MM.1S (cell line): ENCODE data around the gene BAZ1B.

Experiments used
- EZH2phosphoT487 ChIP-seq: fragments of 300-600 bp; sonication (generic); IDR thresholded peaks from 2 replicates; pipeline ENCODE4 v1.6.1; 2018; ENCODE audit warnings: antibody characterized with exemption, low read length
- TF ChIP-seq, protein P1 (sequence below): fragments of 300-600 bp; sonication (generic); IDR thresholded peaks from 2 replicates; pipeline ENCODE4 v1.5.1; 2016; ENCODE audit warnings: antibody characterized with exemption, low read length, mixed read lengths

GRCh38 chr7:73522105-73522872 lies at the start of gene BAZ1B:
- TF ChIP-seq, protein P1, sequence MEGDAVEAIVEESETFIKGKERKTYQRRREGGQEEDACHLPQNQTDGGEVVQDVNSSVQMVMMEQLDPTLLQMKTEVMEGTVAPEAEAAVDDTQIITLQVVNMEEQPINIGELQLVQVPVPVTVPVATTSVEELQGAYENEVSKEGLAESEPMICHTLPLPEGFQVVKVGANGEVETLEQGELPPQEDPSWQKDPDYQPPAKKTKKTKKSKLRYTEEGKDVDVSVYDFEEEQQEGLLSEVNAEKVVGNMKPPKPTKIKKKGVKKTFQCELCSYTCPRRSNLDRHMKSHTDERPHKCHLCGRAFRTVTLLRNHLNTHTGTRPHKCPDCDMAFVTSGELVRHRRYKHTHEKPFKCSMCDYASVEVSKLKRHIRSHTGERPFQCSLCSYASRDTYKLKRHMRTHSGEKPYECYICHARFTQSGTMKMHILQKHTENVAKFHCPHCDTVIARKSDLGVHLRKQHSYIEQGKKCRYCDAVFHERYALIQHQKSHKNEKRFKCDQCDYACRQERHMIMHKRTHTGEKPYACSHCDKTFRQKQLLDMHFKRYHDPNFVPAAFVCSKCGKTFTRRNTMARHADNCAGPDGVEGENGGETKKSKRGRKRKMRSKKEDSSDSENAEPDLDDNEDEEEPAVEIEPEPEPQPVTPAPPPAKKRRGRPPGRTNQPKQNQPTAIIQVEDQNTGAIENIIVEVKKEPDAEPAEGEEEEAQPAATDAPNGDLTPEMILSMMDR: no peak
- TF ChIP-seq EZH2phosphoT487: no peak
